ENCODE data around the gene UBE2J1.

- TF ChIP-seq CTCF (IDR thresholded peaks at IDR 0.05) (no peak), EP300 (IDR thresholded peaks at IDR 0.05) (no peak), POLR2A (IDR thresholded peaks at IDR 0.05) (no peak)
Observed at GRCh38 chr6:89302936-89303335, 49.6 kb downstream of the UBE2J1 start.

Measured in tibial nerve (tissue), 4 donors.